T-helper 2 cell treated with Interferon-gamma antibody and Interleukin-4, amounts not matched to agents 5 μg/mL and 100 μg/mL, for 36 hours (primary cell): Measurements from ENCODE around the gene GPR17.

ENCODE experiments used
- DNase-seq: peaks from one replicate; pipeline ENCODE4 v3.0.0; 2021; ENCODE audit warnings: low spot score
- H3K27ac Mint-ChIP-seq: one replicate; pipeline ENCODE4 v1.8.0; 2021; ENCODE audit warnings: mild to moderate bottlenecking, mixed read lengths
- H3K27me3 Mint-ChIP-seq: one replicate; pipeline ENCODE4 v1.8.0; 2021; ENCODE audit warnings: low read depth, mixed read lengths
- H3K36me3 Mint-ChIP-seq: one replicate; pipeline ENCODE4 v1.8.0; 2021; ENCODE audit warnings: low read depth, mixed read lengths
- H3K4me1 Mint-ChIP-seq: one replicate; pipeline ENCODE4 v1.8.0; 2021; ENCODE audit warnings: low read depth, mixed read lengths
- H3K4me3 Mint-ChIP-seq: one replicate; pipeline ENCODE4 v1.8.0; 2022; ENCODE audit warnings: mild to moderate bottlenecking, moderate library complexity, mixed read lengths
- H3K9me3 Mint-ChIP-seq: one replicate; pipeline ENCODE4 v1.8.0; 2021; ENCODE audit warnings: mixed read lengths

Gene GPR17, protein sequence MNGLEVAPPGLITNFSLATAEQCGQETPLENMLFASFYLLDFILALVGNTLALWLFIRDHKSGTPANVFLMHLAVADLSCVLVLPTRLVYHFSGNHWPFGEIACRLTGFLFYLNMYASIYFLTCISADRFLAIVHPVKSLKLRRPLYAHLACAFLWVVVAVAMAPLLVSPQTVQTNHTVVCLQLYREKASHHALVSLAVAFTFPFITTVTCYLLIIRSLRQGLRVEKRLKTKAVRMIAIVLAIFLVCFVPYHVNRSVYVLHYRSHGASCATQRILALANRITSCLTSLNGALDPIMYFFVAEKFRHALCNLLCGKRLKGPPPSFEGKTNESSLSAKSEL

DNA sequence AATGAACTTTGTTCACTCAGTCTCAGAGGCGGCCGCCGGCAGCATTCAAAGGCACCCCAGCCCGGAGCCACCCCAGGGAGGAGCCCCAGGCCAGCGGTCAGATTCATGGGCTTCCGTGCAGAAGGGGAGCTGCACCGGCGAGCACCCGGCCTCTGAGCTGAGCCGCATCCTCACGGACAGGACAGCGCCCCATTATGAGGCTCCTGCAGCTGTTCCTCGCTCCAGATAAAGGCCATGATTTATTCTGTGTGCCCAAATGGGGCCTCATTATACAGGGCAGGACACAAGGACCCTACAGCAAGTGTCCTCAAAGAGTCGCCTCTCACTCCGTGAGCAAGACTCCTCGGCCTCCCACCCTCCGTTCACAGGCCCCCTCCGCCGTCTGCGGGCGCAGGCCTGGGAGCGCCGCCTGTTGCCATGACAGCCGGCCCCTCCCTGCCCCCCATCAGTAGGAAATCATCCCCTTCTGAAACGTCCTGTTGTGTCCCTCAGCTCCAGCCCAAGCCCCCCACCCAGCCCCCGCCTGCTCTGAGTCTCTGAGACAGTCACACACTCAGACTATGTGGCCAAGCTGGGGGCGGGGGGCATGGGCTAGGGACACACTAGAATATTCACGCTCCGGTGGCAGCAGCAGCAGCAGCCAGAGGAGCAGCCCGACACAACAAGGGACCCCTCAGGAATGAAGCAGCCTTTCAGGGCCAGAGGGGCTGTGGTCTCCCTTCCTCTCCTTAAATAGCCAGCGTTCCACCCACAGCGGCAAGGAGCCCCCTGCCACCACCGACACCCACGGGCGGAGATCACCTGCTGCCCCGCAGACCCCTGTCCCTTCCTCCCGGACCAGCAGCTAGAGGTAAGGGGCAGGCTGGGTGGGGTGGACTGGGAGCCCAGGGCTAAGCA is at the start of gene GPR17:
GPR17 (plus strand) TSS at position 759 of the 897 bp plus-strand sequence. CDS start 4,583 bp downstream, outside the sequence.
- Mint-ChIP-seq H3K4me1 (peaks cover 5% of the 10 kb centered on the region), H3K27ac (no peak within 1 kb of the TSS)

DNA sequence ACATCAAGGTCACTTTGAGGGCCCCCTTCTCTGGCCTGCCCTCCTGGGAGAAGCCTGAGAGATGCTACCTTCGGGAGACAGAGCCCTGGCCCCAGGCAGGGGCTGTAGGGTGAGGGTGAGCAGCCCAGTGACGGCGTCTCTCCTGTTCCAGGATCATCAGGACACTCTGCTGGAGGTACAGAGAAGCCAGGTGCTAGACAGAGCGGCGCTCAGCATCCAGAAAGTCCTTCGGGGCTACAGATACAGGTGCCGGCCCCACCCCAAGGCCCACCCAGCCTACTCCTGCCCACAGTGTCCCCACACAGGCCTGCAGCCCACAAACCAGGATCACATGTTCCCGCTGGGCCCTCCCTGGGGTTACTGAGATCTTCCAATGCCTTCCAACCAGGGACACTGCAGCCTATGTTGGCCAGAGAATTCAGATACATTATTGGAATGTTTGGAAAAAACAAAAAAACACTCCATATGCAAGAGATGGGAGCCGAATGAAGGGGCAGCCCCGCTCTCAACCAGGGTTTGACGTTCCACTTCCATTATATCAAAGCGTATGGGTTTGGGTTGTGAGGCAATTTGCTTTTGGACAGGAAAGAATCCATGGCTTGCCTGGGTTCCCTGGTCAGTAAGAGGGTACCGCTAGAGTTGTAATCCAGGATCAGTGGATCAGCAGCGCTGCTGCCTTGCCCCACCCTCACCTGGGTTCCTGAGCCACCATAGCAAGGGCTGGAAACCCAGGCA is 49.5 kb upstream of the GPR17 start:
- Mint-ChIP-seq H3K4me1 (peaks cover 11% of the 10 kb centered on the region), H3K36me3 (peaks cover 6% of the 10 kb centered on the region), H3K27ac (no peak overlapping the region), H3K9me3 (peaks cover 3% of the 10 kb centered on the region), H3K4me3 (no peak overlapping the region), H3K27me3 (no peaks in the 10 kb centered on the region)
- DNase-seq: no peak

More for the DNA sequence above, at the start of gene GPR17:
- Mint-ChIP-seq H3K9me3 (no peaks in the 10 kb centered on the region), H3K36me3 (no peaks in the 10 kb centered on the region), H3K4me3 (no peak within 1 kb of the TSS), H3K27me3 (peaks cover 3% of the 10 kb centered on the region)
- DNase-seq: no peak

DNA sequence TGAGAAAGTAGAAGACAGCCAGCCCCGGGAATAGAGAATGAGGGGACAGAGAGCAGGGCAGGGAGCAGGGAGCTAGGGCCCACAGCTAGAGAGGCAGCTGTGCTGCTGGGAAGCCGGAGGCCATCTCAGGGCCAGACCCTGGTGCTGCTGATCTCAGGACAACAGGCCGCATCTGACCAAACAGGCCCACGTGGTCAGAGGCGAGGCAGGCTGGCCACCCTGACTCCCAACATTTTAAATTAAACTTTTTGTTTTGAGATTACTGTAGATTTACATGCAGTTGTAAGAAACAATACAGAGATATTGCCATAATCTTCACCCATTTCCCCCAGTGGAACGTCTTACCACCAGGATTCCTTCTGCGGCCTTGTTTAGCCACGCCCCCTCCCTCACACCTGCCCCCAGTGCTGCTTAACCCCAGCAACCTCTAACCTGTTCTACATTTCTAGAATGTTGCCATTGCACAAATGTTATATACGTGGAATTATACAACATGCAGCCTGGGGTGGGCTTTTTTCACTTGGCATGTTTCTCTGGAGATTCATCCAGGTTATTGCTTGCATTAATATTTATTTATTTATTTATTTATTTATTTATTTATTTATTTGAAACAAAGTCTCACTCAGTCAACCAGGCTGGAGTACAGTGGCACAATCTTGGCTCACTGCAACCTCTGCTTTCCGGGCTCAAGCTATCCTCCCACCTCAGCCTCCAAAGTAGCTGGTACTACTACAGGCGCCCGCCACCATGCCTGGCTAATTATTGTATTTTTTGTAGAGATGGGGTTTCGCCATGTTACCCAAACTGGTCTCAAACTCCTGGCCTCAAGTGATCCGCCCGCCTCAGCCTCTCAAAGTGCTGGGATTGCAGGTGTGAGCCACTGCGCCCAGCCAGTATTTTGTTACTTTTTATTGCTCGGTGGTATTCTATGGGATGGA is 48.6 kb upstream of the GPR17 start:
- Mint-ChIP-seq H3K9me3 (peaks cover 5% of the 10 kb centered on the region), H3K27ac (peak overlapping the region; percentile 26), H3K4me1 (peaks cover 11% of the 10 kb centered on the region), H3K4me3 (no peak overlapping the region), H3K27me3 (no peaks in the 10 kb centered on the region), H3K36me3 (peaks cover 6% of the 10 kb centered on the region)
- DNase-seq: no peak

DNA sequence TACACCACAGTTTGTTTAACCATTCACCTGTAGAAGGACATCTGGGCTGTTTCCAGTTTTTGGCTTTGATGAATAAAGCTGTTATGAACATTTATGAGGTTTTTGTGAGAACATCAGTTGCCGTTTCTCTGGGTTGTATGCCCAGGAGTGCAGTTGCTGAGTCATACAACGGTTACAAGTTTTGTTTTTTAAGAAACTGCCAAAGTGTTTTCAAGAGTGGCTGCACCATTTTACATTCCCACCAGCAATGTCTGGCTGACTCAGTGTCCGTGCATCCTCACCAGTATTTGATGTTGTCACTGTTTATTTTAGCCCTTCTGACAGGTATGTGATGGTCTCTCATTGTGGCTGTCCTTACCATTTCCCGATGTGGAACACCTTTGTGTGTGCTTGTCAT is 48.0 kb upstream of the GPR17 start:
- H3K4me3 Mint-ChIP-seq: no peak overlapping the region
- peaks cover 11% of the 10 kb centered on the region for H3K4me1 Mint-ChIP-seq
- H3K27ac Mint-ChIP-seq: peak overlapping the region; percentile 26
- H3K27me3 Mint-ChIP-seq: no peaks in the 10 kb centered on the region
- DNase-seq: no peak
- H3K9me3 Mint-ChIP-seq: peaks cover 7% of the 10 kb centered on the region
- H3K36me3 Mint-ChIP-seq: peaks cover 6% of the 10 kb centered on the region

DNA sequence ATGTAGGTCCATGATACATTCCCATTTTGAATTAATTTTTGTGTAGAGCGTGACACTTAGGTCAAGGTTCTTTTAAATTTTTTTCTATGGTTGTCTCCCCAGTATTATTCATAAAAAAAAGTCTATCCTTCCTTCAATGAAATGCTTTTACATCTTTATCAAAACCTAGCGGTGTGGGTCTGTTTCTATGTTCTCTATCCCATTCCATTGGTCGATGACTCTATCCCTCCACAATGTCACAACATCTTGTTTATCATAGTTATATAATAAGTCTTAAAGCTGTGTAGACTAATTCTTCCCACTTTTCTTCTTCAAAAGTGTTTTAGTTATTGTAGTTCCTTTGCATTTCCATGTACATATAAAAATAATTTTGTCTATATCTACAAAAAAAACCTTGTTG is 47.2 kb upstream of the GPR17 start:
- Mint-ChIP-seq H3K27me3 (no peaks in the 10 kb centered on the region), H3K4me1 (peaks cover 11% of the 10 kb centered on the region), H3K9me3 (peaks cover 10% of the 10 kb centered on the region), H3K36me3 (peaks cover 6% of the 10 kb centered on the region), H3K27ac (no peak overlapping the region), H3K4me3 (no peak overlapping the region)
- DNase-seq: no peak

DNA sequence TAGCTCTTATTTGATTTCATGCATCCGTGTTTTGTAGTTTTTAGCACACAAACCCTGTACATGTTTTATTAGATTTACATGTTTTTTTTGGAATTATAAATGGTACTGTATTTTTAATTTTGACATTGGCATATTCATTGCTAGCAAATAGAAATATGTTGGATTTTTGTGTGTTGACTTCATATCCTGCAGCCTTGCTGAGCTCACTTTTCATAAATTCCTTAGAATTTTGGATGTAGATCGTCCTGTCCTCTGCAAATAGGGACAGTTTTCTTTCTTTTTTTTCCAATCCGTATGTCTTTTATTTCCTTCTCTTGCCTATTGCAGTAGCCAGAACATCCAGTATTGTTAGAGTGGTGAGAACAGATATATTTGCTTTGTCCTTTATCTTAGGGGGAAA is 46.7 kb upstream of the GPR17 start:
- peaks cover 6% of the 10 kb centered on the region for H3K36me3 Mint-ChIP-seq
- no peak overlapping the region for H3K4me3 Mint-ChIP-seq
- peaks cover 10% of the 10 kb centered on the region for H3K9me3 Mint-ChIP-seq
- H3K27me3 Mint-ChIP-seq: no peaks in the 10 kb centered on the region
- H3K4me1 Mint-ChIP-seq: peaks cover 11% of the 10 kb centered on the region
- DNase-seq: no peak
- no peak overlapping the region for H3K27ac Mint-ChIP-seq

DNA sequence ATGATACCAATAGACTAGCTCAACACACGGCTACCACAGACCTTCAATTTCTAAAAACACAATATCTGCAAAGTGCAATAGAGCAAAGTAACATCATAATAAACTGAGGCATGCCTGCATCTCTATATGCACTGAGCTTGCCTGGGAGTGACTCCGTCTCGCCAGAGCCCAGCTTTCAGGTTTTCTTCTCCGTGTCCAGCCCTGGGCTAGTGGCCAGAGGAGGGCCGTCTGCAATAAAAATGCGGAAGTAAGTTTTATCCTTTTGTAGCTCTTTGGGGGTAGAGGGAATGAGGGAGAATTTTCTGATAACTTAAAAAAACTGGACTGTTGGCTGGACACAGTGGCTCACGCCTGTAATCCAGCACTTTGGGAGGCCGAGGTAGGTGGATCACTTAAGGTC is 41.0 kb upstream of the GPR17 start:
- Mint-ChIP-seq H3K4me3 (no peak overlapping the region), H3K4me1 (peaks cover 7% of the 10 kb centered on the region), H3K9me3 (peaks cover 10% of the 10 kb centered on the region), H3K27me3 (no peaks in the 10 kb centered on the region), H3K36me3 (peaks cover 6% of the 10 kb centered on the region), H3K27ac (no peak overlapping the region)
- no peak for DNase-seq

DNA sequence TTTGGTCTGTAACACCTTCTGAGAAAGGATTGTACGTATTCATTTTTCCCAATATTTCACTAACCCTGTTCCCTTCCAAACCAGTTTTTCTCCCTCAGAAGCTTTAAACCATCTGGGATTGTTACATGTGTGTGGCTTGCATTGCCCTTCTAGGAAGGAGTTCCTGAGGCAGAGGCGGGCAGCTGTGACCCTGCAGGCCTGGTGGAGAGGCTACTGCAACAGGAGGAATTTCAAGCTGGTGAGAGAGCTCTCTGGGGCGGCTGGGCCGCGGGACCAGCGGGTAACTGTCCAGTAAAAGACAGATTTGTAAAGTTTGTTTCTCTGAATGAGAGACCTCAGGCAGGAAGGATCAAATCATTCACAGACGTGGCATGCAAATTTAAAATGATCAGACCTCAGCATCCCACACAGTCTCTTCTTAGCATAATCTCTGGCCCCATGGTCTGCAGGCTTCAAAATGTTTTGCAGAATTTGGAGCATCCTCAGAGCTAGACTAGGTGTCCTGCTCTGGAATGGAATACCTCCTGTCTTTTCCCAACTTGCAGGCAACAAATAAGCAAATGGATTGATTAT is 40.2 kb upstream of the GPR17 start:
- H3K4me1 Mint-ChIP-seq: peaks cover 7% of the 10 kb centered on the region
- no peak for DNase-seq
- H3K9me3 Mint-ChIP-seq: peaks cover 10% of the 10 kb centered on the region
- H3K27me3 Mint-ChIP-seq: peaks cover 4% of the 10 kb centered on the region
- H3K27ac Mint-ChIP-seq: no peak overlapping the region
- H3K4me3 Mint-ChIP-seq: no peak overlapping the region
- H3K36me3 Mint-ChIP-seq: peaks cover 6% of the 10 kb centered on the region

DNA sequence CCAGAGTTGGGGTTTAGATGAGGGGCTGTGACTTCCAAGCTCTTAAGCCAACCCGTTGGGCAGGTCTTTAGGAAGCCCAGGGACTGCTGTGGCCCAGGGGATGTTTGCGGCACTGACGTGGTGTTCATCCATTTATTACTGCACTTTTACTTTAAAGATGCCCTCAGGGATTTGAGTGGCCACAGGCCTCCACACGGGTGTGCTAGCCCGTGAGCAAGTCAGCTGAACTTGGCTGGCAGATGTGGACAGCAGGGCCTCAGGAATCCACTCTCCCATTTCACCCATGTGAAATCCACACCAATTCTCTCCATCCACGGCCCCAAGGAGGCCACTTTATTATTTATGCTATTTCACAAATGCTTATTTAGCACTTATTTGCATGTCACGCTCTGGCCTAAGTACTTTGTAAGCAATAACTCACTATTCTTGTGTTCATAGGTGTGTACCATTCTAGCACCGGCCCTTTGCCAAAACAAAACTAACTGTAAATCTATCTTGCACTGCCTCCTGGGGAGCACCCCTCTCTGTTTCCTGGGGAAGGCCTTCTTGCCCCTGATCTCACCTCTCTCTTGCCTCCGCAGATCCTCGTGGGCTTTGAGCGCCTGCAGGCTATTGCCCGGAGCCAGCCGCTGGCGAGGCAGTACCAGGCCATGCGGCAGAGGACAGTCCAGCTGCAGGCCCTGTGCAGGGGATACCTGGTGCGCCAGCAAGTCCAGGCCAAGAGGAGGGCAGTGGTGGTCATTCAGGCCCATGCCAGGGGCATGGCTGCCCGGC is 39.1 kb upstream of the GPR17 start:
- Mint-ChIP-seq H3K9me3 (peaks cover 5% of the 10 kb centered on the region), H3K27me3 (peaks cover 4% of the 10 kb centered on the region), H3K4me1 (peaks cover 4% of the 10 kb centered on the region), H3K36me3 (no peaks in the 10 kb centered on the region), H3K4me3 (no peak overlapping the region), H3K27ac (no peak overlapping the region)
- DNase-seq: no peak

DNA sequence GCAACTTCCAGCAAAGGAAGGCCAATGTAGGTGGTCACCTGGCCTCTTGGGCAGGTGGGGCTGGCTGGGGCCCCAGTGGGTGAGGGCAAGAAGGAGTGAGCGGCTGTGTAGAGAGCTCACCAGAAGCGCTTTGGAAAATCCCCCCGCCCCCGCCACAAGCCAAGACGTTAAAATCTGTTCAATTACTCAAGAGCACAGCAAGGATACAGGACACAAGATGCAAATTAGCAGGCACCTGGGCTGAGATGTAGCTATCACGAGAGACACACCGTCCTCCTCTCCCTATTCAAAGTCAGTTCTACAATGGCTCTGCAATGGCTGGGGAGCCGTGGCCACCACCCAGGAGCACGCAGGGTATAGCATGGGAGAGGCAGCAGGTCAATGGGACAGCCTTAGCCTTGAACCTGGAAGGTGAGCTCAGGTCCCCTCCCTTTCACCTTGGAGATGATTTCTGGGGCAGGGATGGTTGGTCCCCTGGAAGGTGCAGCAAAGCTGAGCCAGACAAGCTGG is 38.5 kb upstream of the GPR17 start:
- Mint-ChIP-seq H3K9me3 (peaks cover 5% of the 10 kb centered on the region), H3K27ac (no peak overlapping the region), H3K4me3 (no peak overlapping the region), H3K4me1 (peaks cover 4% of the 10 kb centered on the region), H3K27me3 (peaks cover 4% of the 10 kb centered on the region), H3K36me3 (no peaks in the 10 kb centered on the region)
- no peak for DNase-seq

DNA sequence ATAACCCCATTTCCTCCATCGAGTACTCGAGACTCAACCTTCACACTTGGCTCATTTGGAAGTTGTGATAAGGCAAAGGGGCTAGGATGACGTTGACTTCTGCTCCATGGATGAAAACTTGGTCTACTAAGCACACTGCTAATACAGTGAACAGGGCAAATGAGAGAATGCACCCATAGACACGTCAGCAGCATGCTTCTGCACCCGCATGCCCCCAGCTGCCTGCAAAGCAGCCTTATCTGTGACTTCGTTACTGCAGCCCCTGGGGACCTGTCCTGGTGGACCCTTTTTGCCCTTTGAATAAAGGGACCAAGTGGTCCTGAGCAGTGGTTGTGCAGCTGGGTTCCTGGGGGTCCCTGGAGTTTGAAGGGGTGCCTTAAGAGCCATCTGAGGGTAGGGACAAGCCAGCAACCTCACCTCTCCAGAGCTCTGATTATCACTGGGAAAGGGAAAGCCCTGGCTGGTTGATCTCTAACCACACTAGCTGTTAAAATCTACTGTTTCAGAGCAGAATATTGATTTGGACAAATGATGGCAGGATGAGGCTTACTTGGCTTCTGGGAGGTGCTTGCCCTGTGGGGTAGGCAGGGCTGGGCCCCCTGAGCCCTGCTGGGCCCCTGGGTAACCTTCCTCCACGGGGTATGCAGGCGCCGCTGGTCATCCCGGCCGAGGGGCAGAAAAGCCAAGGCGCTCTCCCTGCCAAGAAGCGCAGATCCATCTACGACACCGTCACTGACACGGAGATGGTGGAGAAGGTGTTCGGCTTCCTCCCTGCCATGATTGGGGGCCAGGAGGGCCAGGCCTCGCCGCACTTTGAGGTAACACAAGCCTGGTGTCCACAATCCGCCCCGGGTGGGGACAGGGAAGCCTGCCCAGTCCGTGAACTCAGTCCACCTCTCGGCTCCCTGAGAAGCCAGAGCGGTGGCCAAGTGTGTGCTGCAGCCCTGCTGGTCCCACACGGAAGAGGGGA is 37.6 kb upstream of the GPR17 start:
- H3K4me3 Mint-ChIP-seq: no peak overlapping the region
- H3K36me3 Mint-ChIP-seq: no peaks in the 10 kb centered on the region
- H3K9me3 Mint-ChIP-seq: peaks cover 4% of the 10 kb centered on the region
- no peak overlapping the region for H3K27ac Mint-ChIP-seq
- no peak for DNase-seq
- peaks cover 4% of the 10 kb centered on the region for H3K4me1 Mint-ChIP-seq
- H3K27me3 Mint-ChIP-seq: peaks cover 6% of the 10 kb centered on the region
